ENCODE results near the gene TBRG4. TPM values are rescaled to one million over a fixed set of nuclear protein-coding genes. Genes with fewer than 3 reads are reported as not detected.

Gene TBRG4
- total RNA-seq, 6 experiments from 2014 or later = 53.8 to 68.1 (median 61.2) TPM

- TF ChIP-seq, protein P1, sequence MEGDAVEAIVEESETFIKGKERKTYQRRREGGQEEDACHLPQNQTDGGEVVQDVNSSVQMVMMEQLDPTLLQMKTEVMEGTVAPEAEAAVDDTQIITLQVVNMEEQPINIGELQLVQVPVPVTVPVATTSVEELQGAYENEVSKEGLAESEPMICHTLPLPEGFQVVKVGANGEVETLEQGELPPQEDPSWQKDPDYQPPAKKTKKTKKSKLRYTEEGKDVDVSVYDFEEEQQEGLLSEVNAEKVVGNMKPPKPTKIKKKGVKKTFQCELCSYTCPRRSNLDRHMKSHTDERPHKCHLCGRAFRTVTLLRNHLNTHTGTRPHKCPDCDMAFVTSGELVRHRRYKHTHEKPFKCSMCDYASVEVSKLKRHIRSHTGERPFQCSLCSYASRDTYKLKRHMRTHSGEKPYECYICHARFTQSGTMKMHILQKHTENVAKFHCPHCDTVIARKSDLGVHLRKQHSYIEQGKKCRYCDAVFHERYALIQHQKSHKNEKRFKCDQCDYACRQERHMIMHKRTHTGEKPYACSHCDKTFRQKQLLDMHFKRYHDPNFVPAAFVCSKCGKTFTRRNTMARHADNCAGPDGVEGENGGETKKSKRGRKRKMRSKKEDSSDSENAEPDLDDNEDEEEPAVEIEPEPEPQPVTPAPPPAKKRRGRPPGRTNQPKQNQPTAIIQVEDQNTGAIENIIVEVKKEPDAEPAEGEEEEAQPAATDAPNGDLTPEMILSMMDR (IDR thresholded peaks at IDR 0.05) = no peak
- no peak for DNase-seq
- no peak overlapping the region for H3K27ac Mint-ChIP-seq
- no peaks in the 10 kb centered on the region for H3K4me1 Mint-ChIP-seq (ENCODE audit: low read depth)
- H3K4me3 Mint-ChIP-seq = no peak overlapping the region
- H3K36me3 Mint-ChIP-seq (ENCODE audit: low read depth) = no peaks in the 10 kb centered on the region
- H3K27me3 Mint-ChIP-seq (ENCODE audit: insufficient read depth) = peaks cover 2% of the 10 kb centered on the region
- H3K9me3 Mint-ChIP-seq = no peaks in the 10 kb centered on the region
Observed at GRCh38 chr7:45080958-45081669, 30.4 kb downstream of the TBRG4 start.

- Mint-ChIP-seq H3K9me3 (no peaks in the 10 kb centered on the region), H3K36me3 (ENCODE audit: low read depth) (0 out of 2 replicates have a peak, but pooled peaks cover under 1% of the 10 kb centered on the region), H3K4me1 (ENCODE audit: low read depth) (no peaks in the 10 kb centered on the region), H3K27me3 (ENCODE audit: insufficient read depth) (peaks cover 2% of the 10 kb centered on the region), H3K27ac (no peak overlapping the region), H3K4me3 (no peak overlapping the region)
- no peak for DNase-seq
- TF ChIP-seq, protein P1 (IDR thresholded peaks at IDR 0.05) = no peak
Observed at GRCh38 chr7:45080265-45080957, 31.1 kb downstream of the TBRG4 start.

DNA sequence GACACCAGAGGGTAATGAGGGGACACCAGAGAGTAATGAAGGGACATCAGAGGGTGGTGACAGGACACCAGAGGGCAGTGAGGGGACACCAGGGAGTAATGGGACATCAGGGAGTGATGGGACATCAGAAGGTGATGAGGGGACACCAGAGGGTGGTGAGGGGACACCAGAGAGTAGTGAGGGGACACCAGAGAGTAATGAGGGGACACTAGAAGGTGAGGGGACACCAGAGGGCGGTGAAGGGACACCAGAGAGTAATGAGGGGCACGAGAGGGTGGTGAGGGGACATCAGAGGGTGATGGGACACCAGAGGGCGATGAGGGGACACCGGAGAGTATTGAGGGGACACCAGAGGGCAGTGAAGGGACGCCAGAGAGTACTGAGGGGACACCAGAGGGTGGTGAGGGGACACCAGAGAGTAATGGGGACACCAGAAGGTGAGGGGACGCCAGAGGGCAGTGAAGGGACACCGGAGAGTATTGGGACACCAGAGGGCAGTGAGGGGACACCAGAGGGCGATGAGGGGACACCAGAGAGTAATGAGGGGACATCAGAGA lies 33.3 kb downstream of the TBRG4 start:
- no peak for DNase-seq
- H3K4me3 Mint-ChIP-seq = no peak overlapping the region
- no peak overlapping the region for H3K27ac Mint-ChIP-seq
- H3K27me3 Mint-ChIP-seq (ENCODE audit: insufficient read depth) = peaks cover 4% of the 10 kb centered on the region
- H3K36me3 Mint-ChIP-seq (ENCODE audit: low read depth) = peaks cover 6% of the 10 kb centered on the region; the same call in 1 of the 2 replicates
- TF ChIP-seq, protein P1 (IDR thresholded peaks at IDR 0.05) = no peak
- no peaks in the 10 kb centered on the region for H3K9me3 Mint-ChIP-seq
- no peaks in the 10 kb centered on the region for H3K4me1 Mint-ChIP-seq (ENCODE audit: low read depth)

DNA sequence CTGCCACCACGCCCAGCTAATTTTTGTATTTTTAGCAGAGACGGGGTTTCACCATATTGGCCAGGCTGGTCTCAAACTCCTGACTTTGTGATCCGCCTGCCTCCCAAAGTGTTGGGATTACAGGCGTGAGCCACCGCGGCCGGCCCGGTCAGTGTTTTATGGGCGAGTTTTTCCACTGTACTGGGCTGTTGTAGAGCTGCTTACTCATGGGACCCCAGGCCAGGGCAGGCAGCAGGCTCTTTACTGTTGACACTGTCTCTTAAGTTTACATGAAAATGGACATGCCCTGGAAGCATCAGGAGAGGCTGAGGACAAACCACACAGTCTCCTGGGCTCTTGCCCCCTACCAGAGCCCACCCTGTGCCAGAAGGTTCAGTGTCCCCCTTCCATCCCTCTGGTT lies 33.9 kb downstream of the TBRG4 start:
- Mint-ChIP-seq H3K27ac (no peak overlapping the region), H3K36me3 (ENCODE audit: low read depth) (peaks cover 12% of the 10 kb centered on the region), H3K4me3 (no peak overlapping the region), H3K9me3 (no peaks in the 10 kb centered on the region), H3K27me3 (ENCODE audit: insufficient read depth) (peaks cover 4% of the 10 kb centered on the region), H3K4me1 (ENCODE audit: low read depth) (no peaks in the 10 kb centered on the region)
- TF ChIP-seq, protein P1 (IDR thresholded peaks at IDR 0.05) = no peak
- DNase-seq = no peak

DNA sequence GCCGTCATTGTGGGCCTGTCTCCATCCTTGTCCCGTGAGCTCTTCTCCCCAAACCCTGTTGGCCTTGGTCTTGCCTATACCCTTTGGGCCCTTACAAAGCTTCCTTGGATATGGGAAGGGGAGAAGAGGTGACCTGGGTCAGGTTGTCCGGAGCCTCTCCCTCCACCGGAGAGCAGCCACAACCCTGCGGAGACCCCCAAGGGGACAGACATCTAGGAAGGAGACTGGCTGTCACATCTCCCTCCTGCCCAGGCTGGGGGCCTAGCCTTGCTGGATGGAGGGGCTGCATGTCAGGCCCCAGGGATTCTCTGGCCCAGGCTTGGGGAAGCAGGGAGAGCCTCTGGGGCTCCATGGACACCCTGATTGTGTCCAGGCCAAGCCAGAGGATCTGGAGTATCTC lies 34.6 kb downstream of the TBRG4 start:
- TF ChIP-seq, protein P1 (IDR thresholded peaks at IDR 0.05) = no peak
- Mint-ChIP-seq H3K4me3 (no peak overlapping the region), H3K27me3 (ENCODE audit: insufficient read depth) (peaks cover 4% of the 10 kb centered on the region), H3K4me1 (ENCODE audit: low read depth) (no peaks in the 10 kb centered on the region), H3K9me3 (no peaks in the 10 kb centered on the region), H3K27ac (no peak overlapping the region), H3K36me3 (ENCODE audit: low read depth) (peaks cover 12% of the 10 kb centered on the region)
- DNase-seq = no peak
